OCI-LY3 (cell line): Measurements from ENCODE around the gene ATP8A2.
A peak's percentile ranks its signal among the peaks of the same experiment; 100 is the strongest.

Experiments
- H2AFZ ChIP-seq: fragments of 200-600, 300-600 bp; shearing (Covaris generic); 2 replicates; pipeline ENCODE4 v1.6.0; 2014; ENCODE audit warnings: antibody characterized with exemption, low read depth, low read length
- H3K27ac ChIP-seq: fragments of 200-600, 300-600 bp; sonication (generic); 2 replicates; pipeline ENCODE4 v1.5.1; 2014; ENCODE audit warnings: mild to moderate bottlenecking, low read length, moderate library complexity, mixed read lengths
- H3K27me3 ChIP-seq: fragments of 200-600, 300-600 bp; sonication (generic); 2 replicates; pipeline ENCODE4 v1.6.1; 2014; ENCODE audit warnings: low read depth, low read length, mixed read lengths
- H3K36me3 ChIP-seq: fragments of 200-600, 300-600 bp; sonication (generic); replicated peaks from 2 replicates; pipeline ENCODE3; 2014; ENCODE audit warnings: low read depth, low read length, mixed read lengths
- H3K4me1 ChIP-seq: fragments of 300-600, 200-600 bp; sonication (generic); 2 replicates; pipeline ENCODE4 v1.6.1; 2014; ENCODE audit warnings: low read length, mixed read lengths
- H3K4me2 ChIP-seq: fragments of 200-600, 300-600 bp; sonication (generic); 2 replicates; pipeline ENCODE4 v1.6.1; 2014; ENCODE audit warnings: low read length, mixed read lengths
- H3K4me3 ChIP-seq: fragments of 300-600, 200-600 bp; sonication (generic); 2 replicates; pipeline ENCODE4 v1.5.1; 2014; ENCODE audit warnings: antibody characterized with exemption, mild to moderate bottlenecking, low read length, moderate library complexity
- H3K79me2 ChIP-seq: fragments of 300-600, 200-600 bp; shearing (Covaris generic); 2 replicates; pipeline ENCODE4 v1.6.1; 2014; ENCODE audit warnings: mild to moderate bottlenecking, low read length, mixed read lengths
- H3K9ac ChIP-seq: fragments of 300-600, 200-600 bp; shearing (Covaris generic); 2 replicates; pipeline ENCODE4 v1.6.0; 2014; ENCODE audit warnings: mild to moderate bottlenecking, low read length, moderate library complexity
- H3K9me3 ChIP-seq: fragments of 200-600, 300-600 bp; shearing (Covaris generic); 2 replicates; pipeline ENCODE4 v1.6.1; 2014; ENCODE audit warnings: low read length, mixed read lengths; ENCODE audit not compliant: insufficient read depth
- H4K20me1 ChIP-seq: fragments of 200-600, 300-600 bp; sonication (generic); 2 replicates; pipeline ENCODE4 v1.6.1; 2016; ENCODE audit warnings: low read length, mixed read lengths; ENCODE audit not compliant: insufficient read depth
- EZH2phosphoT487 ChIP-seq: fragments of 200-600 bp; shearing (Covaris generic); IDR thresholded peaks from 2 replicates; pipeline ENCODE4 v1.6.1; 2018; ENCODE audit warnings: antibody characterized with exemption, mixed run types, low read depth
- TF ChIP-seq, protein P1 (sequence below): fragments of 200-600, 300-600 bp; sonication (generic); IDR thresholded peaks from 2 replicates; pipeline ENCODE4 v1.5.1; 2014; ENCODE audit warnings: antibody characterized with exemption, low read length, low read depth

ATP8A2 gene

GRCh38 chr13:25902455-25902854 lies 530.7 kb downstream of the ATP8A2 start:
- no peaks in the 10 kb centered on the region for H3K36me3 ChIP-seq
- H3K79me2 ChIP-seq: no peaks in the 10 kb centered on the region
- no peak overlapping the region for H2AFZ ChIP-seq
- peak overlapping the region; percentile 28; the same call in 1 of the 2 replicates for H3K27ac ChIP-seq
- H3K4me2 ChIP-seq: peak overlapping the region; percentile 56
- H3K4me3 ChIP-seq: peak overlapping the region; percentile 62
- H3K9ac ChIP-seq: no peak overlapping the region
- no peaks in the 10 kb centered on the region for H4K20me1 ChIP-seq
- TF ChIP-seq EZH2phosphoT487: no peak
- TF ChIP-seq, protein P1, sequence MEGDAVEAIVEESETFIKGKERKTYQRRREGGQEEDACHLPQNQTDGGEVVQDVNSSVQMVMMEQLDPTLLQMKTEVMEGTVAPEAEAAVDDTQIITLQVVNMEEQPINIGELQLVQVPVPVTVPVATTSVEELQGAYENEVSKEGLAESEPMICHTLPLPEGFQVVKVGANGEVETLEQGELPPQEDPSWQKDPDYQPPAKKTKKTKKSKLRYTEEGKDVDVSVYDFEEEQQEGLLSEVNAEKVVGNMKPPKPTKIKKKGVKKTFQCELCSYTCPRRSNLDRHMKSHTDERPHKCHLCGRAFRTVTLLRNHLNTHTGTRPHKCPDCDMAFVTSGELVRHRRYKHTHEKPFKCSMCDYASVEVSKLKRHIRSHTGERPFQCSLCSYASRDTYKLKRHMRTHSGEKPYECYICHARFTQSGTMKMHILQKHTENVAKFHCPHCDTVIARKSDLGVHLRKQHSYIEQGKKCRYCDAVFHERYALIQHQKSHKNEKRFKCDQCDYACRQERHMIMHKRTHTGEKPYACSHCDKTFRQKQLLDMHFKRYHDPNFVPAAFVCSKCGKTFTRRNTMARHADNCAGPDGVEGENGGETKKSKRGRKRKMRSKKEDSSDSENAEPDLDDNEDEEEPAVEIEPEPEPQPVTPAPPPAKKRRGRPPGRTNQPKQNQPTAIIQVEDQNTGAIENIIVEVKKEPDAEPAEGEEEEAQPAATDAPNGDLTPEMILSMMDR: no peak
- H3K9me3 ChIP-seq: no peaks in the 10 kb centered on the region; the same call in 1 of the 2 replicates
- no peaks in the 10 kb centered on the region for H3K27me3 ChIP-seq
- H3K4me1 ChIP-seq: peaks cover 43% of the 10 kb centered on the region

GRCh38 chr13:25902891-25903341 lies 531.1 kb downstream of the ATP8A2 start:
- peak overlapping the region; percentile 0; the same call in 1 of the 2 replicates for H2AFZ ChIP-seq
- peak overlapping the region; percentile 28; the same call in 1 of the 2 replicates for H3K27ac ChIP-seq

DNA sequence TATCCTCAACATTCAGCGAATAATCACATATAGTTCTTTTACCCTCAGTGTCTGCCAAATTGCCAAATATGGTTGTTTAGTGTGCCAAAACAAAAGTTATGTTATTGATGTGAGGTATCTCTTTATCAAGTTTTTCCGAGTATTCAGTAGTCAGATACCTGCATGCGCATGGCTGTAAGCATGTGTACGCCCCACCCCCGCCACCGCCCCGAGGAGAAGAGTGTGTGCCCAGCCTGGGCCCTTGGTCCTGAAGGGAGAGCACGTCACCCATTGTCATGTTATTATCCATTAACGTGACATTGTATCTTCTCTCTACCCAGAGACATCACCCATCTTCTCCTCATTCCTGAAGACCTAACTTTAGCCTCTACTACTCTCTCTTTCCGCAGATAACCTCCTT lies 533.1 kb downstream of the ATP8A2 start:
- H3K4me1 ChIP-seq: peaks cover 43% of the 10 kb centered on the region
- no peaks in the 10 kb centered on the region; the same call in 1 of the 2 replicates for H3K9me3 ChIP-seq
- H4K20me1 ChIP-seq: no peaks in the 10 kb centered on the region
- H3K27me3 ChIP-seq: no peaks in the 10 kb centered on the region
- H3K4me2 ChIP-seq: no peak overlapping the region
- no peaks in the 10 kb centered on the region for H3K36me3 ChIP-seq
- TF ChIP-seq EZH2phosphoT487: no peak
- no peak overlapping the region for H2AFZ ChIP-seq
- no peak overlapping the region for H3K4me3 ChIP-seq
- no peak overlapping the region for H3K9ac ChIP-seq
- no peaks in the 10 kb centered on the region for H3K79me2 ChIP-seq
- no peak overlapping the region for H3K27ac ChIP-seq

More at GRCh38 chr13:25902891-25903341, 531.1 kb downstream of the ATP8A2 start:
- H3K9me3 ChIP-seq: no peaks in the 10 kb centered on the region; the same call in 1 of the 2 replicates
- H3K4me1 ChIP-seq: peaks cover 43% of the 10 kb centered on the region
- H3K27me3 ChIP-seq: no peaks in the 10 kb centered on the region
- H4K20me1 ChIP-seq: no peaks in the 10 kb centered on the region
- H3K36me3 ChIP-seq: no peaks in the 10 kb centered on the region
- H3K9ac ChIP-seq: no peak overlapping the region
- H3K4me3 ChIP-seq: peak overlapping the region; percentile 62
- peak overlapping the region; percentile 56 for H3K4me2 ChIP-seq
- no peaks in the 10 kb centered on the region for H3K79me2 ChIP-seq
- TF ChIP-seq, protein P1: no peak
- TF ChIP-seq EZH2phosphoT487: no peak

- no peaks in the 10 kb centered on the region for H3K79me2 ChIP-seq
- H3K9ac ChIP-seq: no peak overlapping the region
- H3K4me1 ChIP-seq: peaks cover 43% of the 10 kb centered on the region
- no peaks in the 10 kb centered on the region for H3K27me3 ChIP-seq
- H4K20me1 ChIP-seq: no peaks in the 10 kb centered on the region
- H2AFZ ChIP-seq: no peak overlapping the region
- no peaks in the 10 kb centered on the region for H3K36me3 ChIP-seq
- peak overlapping the region; percentile 49; the same call in 1 of the 2 replicates for H3K4me2 ChIP-seq
- no peaks in the 10 kb centered on the region; the same call in 1 of the 2 replicates for H3K9me3 ChIP-seq
- TF ChIP-seq EZH2phosphoT487: no peak
- H3K27ac ChIP-seq: no peak overlapping the region
- no peak overlapping the region for H3K4me3 ChIP-seq
Observed at GRCh38 chr13:25905611-25906010, 533.8 kb downstream of the ATP8A2 start.

DNA sequence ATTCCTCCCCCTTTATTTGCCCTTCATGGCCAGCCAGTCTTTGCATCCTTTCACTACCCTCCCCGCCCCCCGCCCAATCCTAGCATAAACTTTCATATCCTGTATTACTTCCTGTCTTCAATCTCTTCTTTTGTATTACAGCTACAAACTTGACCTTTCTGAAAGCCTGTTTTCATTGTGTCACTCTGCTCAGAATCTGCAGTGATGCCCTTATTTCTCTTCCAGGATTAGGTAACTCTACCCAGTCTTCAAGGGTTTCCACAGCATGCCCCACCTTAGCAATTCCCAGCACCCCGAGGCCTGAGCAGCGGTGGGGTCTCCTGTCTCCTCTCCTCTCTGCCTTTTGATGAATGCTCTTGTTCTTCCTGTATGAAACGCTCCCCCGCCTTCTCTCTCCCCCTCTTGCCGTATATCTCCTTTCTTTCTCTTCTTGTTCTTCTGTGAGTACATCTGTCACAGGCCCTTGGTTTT lies 534.5 kb downstream of the ATP8A2 start:
- H3K4me2 ChIP-seq: peak overlapping the region; percentile 49
- H4K20me1 ChIP-seq: no peaks in the 10 kb centered on the region
- no peak overlapping the region for H3K9ac ChIP-seq
- H3K36me3 ChIP-seq: no peaks in the 10 kb centered on the region
- H3K27me3 ChIP-seq: no peaks in the 10 kb centered on the region
- H3K27ac ChIP-seq: no peak overlapping the region; the same call in 1 of the 2 replicates
- no peaks in the 10 kb centered on the region for H3K79me2 ChIP-seq
- no peaks in the 10 kb centered on the region for H3K9me3 ChIP-seq
- H3K4me3 ChIP-seq: no peak overlapping the region
- H3K4me1 ChIP-seq: peaks cover 40% of the 10 kb centered on the region
- TF ChIP-seq, protein P1: no peak
- H2AFZ ChIP-seq: peak overlapping the region; percentile 41; the same call in 1 of the 2 replicates
